IMR-90 (cell line): Measurements from ENCODE around the gene CUX1. TPM values are rescaled to one million over a fixed set of nuclear protein-coding genes. Genes with fewer than 3 reads are reported as not detected.

ENCODE experiments used
- ATAC-seq: fragments of 200-7000 bp; cut with Tn5 transposase; 2 replicates; pipeline ENCODE4 v1.9.1; 2020; ENCODE audit warnings: low read depth, mild to moderate bottlenecking, moderate library complexity
- BruUV-seq: library from RNA; stranded (reverse); fragments of 400-500 nt; replicated peaks from 2 replicates; lab custom pipeline; 2021; lab: Mats Ljungman, UMichigan
- CTCF ChIA-PET: fragments of 300-600 bp; formaldehyde crosslinking; extraction: SDS; loops from one replicate; lab custom pipeline; 2021; ENCODE audit warnings: antibody characterized with exemption; lab: Yijun Ruan, JAX
- POLR2A ChIA-PET: fragments of 300-600 bp; sonication (Branson Sonifier 250); formaldehyde crosslinking; loops from one replicate; lab custom pipeline; 2022; ENCODE audit warnings: antibody characterized with exemption; ENCODE audit not compliant: unreplicated experiment; lab: Charles Lee
- DNase-seq: peaks from one replicate; pipeline ENCODE4 v3.0.0; 2013
- H2AFZ ChIP-seq: replicated peaks from 2 replicates; pipeline ENCODE3; 2013; ENCODE audit warnings: low read length, mild to moderate bottlenecking; ENCODE audit not compliant: poor library complexity
- H2AK5ac ChIP-seq: 2 replicates; pipeline ENCODE4 v1.6.1; 2013; ENCODE audit warnings: low read depth, low read length, inconsistent platforms
- H2AK9ac ChIP-seq: replicated peaks from 2 replicates; pipeline ENCODE3; 2013; ENCODE audit warnings: mild to moderate bottlenecking, low read depth, low read length, moderate library complexity; ENCODE audit not compliant: poor library complexity
- H2BK120ac ChIP-seq: 2 replicates; pipeline ENCODE4 v1.6.1; 2013; ENCODE audit warnings: low read depth, low read length, inconsistent platforms
- H2BK15ac ChIP-seq: 3 replicates; pipeline ENCODE4 v1.6.1; 2013; ENCODE audit warnings: low read depth, low read length, inconsistent platforms
- H2BK20ac ChIP-seq: 2 replicates; pipeline ENCODE4 v1.6.1; 2013; ENCODE audit warnings: low read depth, mild to moderate bottlenecking, inconsistent platforms, low read length, moderate library complexity
- H2BK5ac ChIP-seq: 2 replicates; pipeline ENCODE4 v1.6.1; 2013; ENCODE audit warnings: mild to moderate bottlenecking, low read depth, low read length, inconsistent platforms; ENCODE audit not compliant: poor library complexity, severe bottlenecking
- H3K14ac ChIP-seq: replicated peaks from 2 replicates; pipeline ENCODE4 v1.6.1; 2013; ENCODE audit warnings: low read depth, low read length, inconsistent platforms
- H3K18ac ChIP-seq: 2 replicates; pipeline ENCODE4 v1.6.1; 2013; ENCODE audit warnings: low read depth, low read length, control low read depth
- H3K23ac ChIP-seq: 2 replicates; pipeline ENCODE4 v1.6.1; 2013; ENCODE audit warnings: low read depth, low read length, inconsistent platforms
- H3K27ac ChIP-seq: 2 replicates; pipeline ENCODE4 v1.5.1; 2013; ENCODE audit warnings: mild to moderate bottlenecking, control low read depth, low read length; ENCODE audit not compliant: insufficient read depth
- H3K27me3 ChIP-seq: 2 replicates; pipeline ENCODE4 v1.6.1; 2013; ENCODE audit warnings: low read length; ENCODE audit not compliant: control insufficient read depth, insufficient read depth
- H3K36me3 ChIP-seq: 2 replicates; pipeline ENCODE4 v1.6.1; 2013; ENCODE audit warnings: low read length, mixed read lengths; ENCODE audit not compliant: control insufficient read depth, insufficient read depth
- H3K4ac ChIP-seq: 2 replicates; pipeline ENCODE4 v1.6.1; 2013; ENCODE audit warnings: low read depth, low read length, inconsistent platforms
- H3K4me1 ChIP-seq: 2 replicates; pipeline ENCODE4 v1.6.1; 2013; ENCODE audit warnings: low read length, mixed read lengths; ENCODE audit not compliant: control insufficient read depth, insufficient read depth
- H3K4me2 ChIP-seq: 2 replicates; pipeline ENCODE4 v1.6.1; 2013; ENCODE audit warnings: low read depth, mild to moderate bottlenecking, control low read depth, low read length, moderate library complexity
- H3K4me3 ChIP-seq: 2 replicates; pipeline ENCODE4 v1.5.1; 2013; ENCODE audit warnings: low read depth, mild to moderate bottlenecking, control low read depth, low read length, moderate library complexity; ENCODE audit not compliant: insufficient read depth
- H3K56ac ChIP-seq: 2 replicates; pipeline ENCODE4 v1.6.1; 2013; ENCODE audit warnings: low read length, inconsistent platforms; ENCODE audit not compliant: insufficient read depth; ENCODE audit errors: extremely low read depth
- H3K79me1 ChIP-seq, 2 experiments: 2 replicates each; pipeline ENCODE4 v1.6.1; 2013; ENCODE audit warnings: low read length in 2 of 2, inconsistent platforms in 1 of 2, low read depth in 1 of 2
- H3K9ac ChIP-seq: 2 replicates; pipeline ENCODE4 v1.6.1; 2013; ENCODE audit warnings: low read depth, low read length, control low read depth
- H3K9me1 ChIP-seq: 2 replicates; pipeline ENCODE4 v1.6.1; 2013; ENCODE audit warnings: low read length, inconsistent platforms; ENCODE audit not compliant: insufficient read depth
- H3K9me3 ChIP-seq: 2 replicates; pipeline ENCODE4 v1.6.1; 2013; ENCODE audit warnings: low read length; ENCODE audit not compliant: control insufficient read depth, insufficient read depth
- H4K20me1 ChIP-seq: 2 replicates; pipeline ENCODE4 v1.6.1; 2013; ENCODE audit warnings: low read length, inconsistent platforms; ENCODE audit not compliant: insufficient read depth
- H4K5ac ChIP-seq: 2 replicates; pipeline ENCODE4 v1.6.1; 2013; ENCODE audit warnings: mild to moderate bottlenecking, low read depth, low read length, control low read depth
- H4K8ac ChIP-seq, 2 experiments: 2 replicates each; pipeline ENCODE4 v1.6.1; 2013; ENCODE audit warnings: low read depth in 2 of 2, low read length in 2 of 2, control low read depth in 1 of 2, inconsistent platforms in 1 of 2
- H4K91ac ChIP-seq: 2 replicates; pipeline ENCODE4 v1.6.1; 2013; ENCODE audit warnings: low read depth, low read length, inconsistent platforms; ENCODE audit not compliant: insufficient read depth
- CEBPB ChIP-seq: IDR thresholded peaks from 2 replicates; pipeline ENCODE4 v1.6.1; 2012; ENCODE audit warnings: low read depth, low read length, improper control_type of control experiment
- MAZ ChIP-seq: IDR thresholded peaks from 2 replicates; pipeline ENCODE4 v1.6.1; 2012; ENCODE audit warnings: low read depth, mild to moderate bottlenecking, low read length, improper control_type of control experiment, moderate library complexity, borderline replicate concordance
- MXI1 ChIP-seq: IDR thresholded peaks from 2 replicates; pipeline ENCODE4 v1.6.1; 2012; ENCODE audit warnings: low read depth, mild to moderate bottlenecking, low read length, moderate library complexity, borderline replicate concordance
- SMC3 ChIP-seq: fragments of 150-350 bp; IDR thresholded peaks from 2 replicates; pipeline ENCODE4 v1.6.1; 2016; ENCODE audit warnings: low read depth, mild to moderate bottlenecking, antibody characterized with exemption, low read length, moderate library complexity
- WGBS, 2 experiments: methylation state at CpG; one replicate each; pipeline versions ENCODE4 v1.1.5 to v1.1.7; 2013; ENCODE audit warnings: missing lambda C conversion rate in 2 of 2; ENCODE audit not compliant: insufficient read length in 1 of 2; ENCODE audit errors: extremely low coverage in 2 of 2; 5-methylcytosine and 5-hydroxymethylcytosine counted together
- dilution Hi-C: fragments of 300-500 bp; cut with HindIII; formaldehyde crosslinking; loops from one replicate; pipeline ENCODE4 v1.14.3; 2018; ENCODE audit warnings: low sequenced_read_pairs; ENCODE audit not compliant: unreplicated experiment
- in situ Hi-C: fragments of 300-500 bp; cut with MboI; formaldehyde crosslinking; loops from 3 replicates; pipeline ENCODE4 v1.14.3; 2019; ENCODE audit warnings: low sequenced_read_pairs, inconsistent platforms, mixed read lengths
- intact Hi-C: fragments of 100-400 bp; cut with micrococcal nuclease; formaldehyde crosslinking; loops from 2 replicates; pipeline ENCODE4 v1.10.0; 2022
- polyA plus RNA-seq, 3 experiments: library from polyadenylated mRNA; depleted of rRNA; stranded (reverse); fragments of >200 nt; gene quantifications; 2 replicates each; pipeline ENCODE4 v1.2.3, GENCODE V29; 2012; ENCODE audit warnings: low replicate concordance in 1 of 3
- total RNA-seq: library from RNA; depleted of rRNA; stranded (reverse); fragments of >200 nt; gene quantifications from 2 replicates; pipeline ENCODE4 v1.2.3, GENCODE V29; 2012
- TF ChIP-seq, protein P1 (sequence below): fragments of 150-350 bp; IDR thresholded peaks from 2 replicates; pipeline ENCODE4 v1.6.1; 2016; ENCODE audit warnings: low read depth, mild to moderate bottlenecking, low read length, moderate library complexity, borderline replicate concordance

Gene CUX1
- total and polyA plus RNA-seq, 2 of the 4 experiments (the other 2 are of a cell fraction), result 19.7 to 46.4 TPM

DNA sequence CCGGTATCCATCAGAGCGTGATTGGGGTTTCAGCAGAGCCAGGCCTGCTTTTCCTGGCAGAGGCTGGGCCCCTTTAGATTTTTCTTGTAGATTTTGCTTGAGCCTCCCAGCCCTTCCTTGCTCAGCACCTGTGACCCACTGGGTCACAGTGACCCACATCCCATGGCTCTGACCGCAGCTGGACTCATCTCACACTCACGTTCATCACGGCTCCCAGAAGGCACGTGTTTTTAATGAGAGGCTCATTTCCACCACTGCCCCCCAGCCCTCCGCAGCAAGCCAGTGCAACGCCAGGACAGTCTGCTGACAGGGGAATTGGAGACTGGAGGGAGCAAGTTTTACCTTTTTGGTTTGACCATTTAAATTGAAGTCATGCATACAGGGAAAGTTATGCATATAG, 155.7 kb downstream of the CUX1 start:
- in situ Hi-C loops (no loop called here), dilution Hi-C loops (no loop called here), intact Hi-C loops (no loop called here)
- H3K56ac ChIP-seq, result no peak overlapping the region
- H3K27me3 ChIP-seq, result no peaks in the 10 kb centered on the region
- ATAC-seq (no peak), DNase-seq (no peak)
- POLR2A ChIA-PET, result no interaction called here
- H4K91ac ChIP-seq, result no peak overlapping the region
- no peak overlapping the region for H3K14ac ChIP-seq
- no peaks in the 10 kb centered on the region for H3K9me3 ChIP-seq
- H3K4me3 ChIP-seq, result no peak overlapping the region
- no peak overlapping the region for H4K5ac ChIP-seq
- H2AFZ ChIP-seq, result no peak overlapping the region
- no peak overlapping the region for H2BK5ac ChIP-seq
- peaks cover 4% of the 10 kb centered on the region; the same call in 1 of the 2 replicates for H4K20me1 ChIP-seq
- H2BK20ac ChIP-seq, result no peak overlapping the region
- no CpG with 5 or more reads among the region's 8 CpGs for WGBS, 2 experiments
- H3K79me1 ChIP-seq, result peaks cover 13 to 61% of the 10 kb centered on the region in 2 experiments; a peak in 3 of 4 replicates
- CTCF ChIA-PET, result interaction anchor here (0.5 kb wide), 1 partner anchor 163 kb away, joined by 5 read pairs; no protein-coding TSS in a partner anchor
- no peak overlapping the region for H2BK15ac ChIP-seq
- no TSS peak for BruUV-seq
- no peak overlapping the region for H2AK9ac ChIP-seq
- no peak overlapping the region for H3K27ac ChIP-seq
- no peak overlapping the region for H3K4me2 ChIP-seq
- H2AK5ac ChIP-seq, result no peak overlapping the region
- H2BK120ac ChIP-seq, result no peak overlapping the region
- TF ChIP-seq MXI1 (no peak), CEBPB (no peak), SMC3 (no peak), MAZ (no peak)
- TF ChIP-seq, protein P1, sequence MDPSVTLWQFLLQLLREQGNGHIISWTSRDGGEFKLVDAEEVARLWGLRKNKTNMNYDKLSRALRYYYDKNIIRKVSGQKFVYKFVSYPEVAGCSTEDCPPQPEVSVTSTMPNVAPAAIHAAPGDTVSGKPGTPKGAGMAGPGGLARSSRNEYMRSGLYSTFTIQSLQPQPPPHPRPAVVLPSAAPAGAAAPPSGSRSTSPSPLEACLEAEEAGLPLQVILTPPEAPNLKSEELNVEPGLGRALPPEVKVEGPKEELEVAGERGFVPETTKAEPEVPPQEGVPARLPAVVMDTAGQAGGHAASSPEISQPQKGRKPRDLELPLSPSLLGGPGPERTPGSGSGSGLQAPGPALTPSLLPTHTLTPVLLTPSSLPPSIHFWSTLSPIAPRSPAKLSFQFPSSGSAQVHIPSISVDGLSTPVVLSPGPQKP, result no peak
- H3K23ac ChIP-seq, result no peak overlapping the region
- no peaks in the 10 kb centered on the region for H3K4me1 ChIP-seq
- no peak overlapping the region for H4K8ac ChIP-seq
- no peak overlapping the region for H3K9ac ChIP-seq
- no peak overlapping the region for H3K18ac ChIP-seq
- peaks cover 6% of the 10 kb centered on the region for H3K9me1 ChIP-seq
- H3K36me3 ChIP-seq, result peaks cover 4% of the 10 kb centered on the region; the same call in 1 of the 2 replicates
- no peak overlapping the region for H3K4ac ChIP-seq
